Activated CD8-positive, alpha-beta memory T cell treated with anti-CD3 and anti-CD28 coated beads, Interleukin-2, amount 10 ng/mL, durations not matched to agents 7 days and 5 days (primary cell): ENCODE measurements around the gene NAXD. TPM values are rescaled to one million over a fixed set of nuclear protein-coding genes. Genes with fewer than 3 reads are reported as not detected.

ENCODE experiments used
- total RNA-seq, 2 experiments: library from RNA; stranded (reverse); gene quantifications; one replicate each; pipeline ENCODE4 v1.2.3, GENCODE V29; 2021

The NAXD gene
- total RNA-seq, 2 experiments from 2014 or later, result 26.3 to 29.5 TPM

Other genes starting within 250 kb of the NAXD start
- gene RAB20, start 53.8 kb upstream of the NAXD start, total RNA-seq, result 1 to 10 TPM; 1.1 to 3.8 TPM
- 10 to 100 TPM; 72.0 to 75.9 TPM for gene CARS2, start 90.6 kb downstream of the NAXD start, total RNA-seq
- 10 to 100 TPM; 15.3 to 21.6 TPM for gene ING1, start 98.2 kb downstream of the NAXD start, total RNA-seq